GM12864 (cell line): Measurements from ENCODE around the gene ENDOV.

Source experiments
- DNase-seq: peaks from one replicate; pipeline ENCODE4 v3.0.0-alpha.2; 2011; ENCODE audit warnings: low read depth
- H3K4me3 ChIP-seq: 2 replicates; pipeline ENCODE4 v1.5.1; 2011; ENCODE audit warnings: mild to moderate bottlenecking, low read depth, low read length, control low read depth
- TF ChIP-seq, protein P1 (sequence below): IDR thresholded peaks from 2 replicates; pipeline ENCODE4 v1.5.1; 2011; ENCODE audit warnings: low read depth, mild to moderate bottlenecking, moderate library complexity, low read length, control low read depth, inconsistent platforms; ENCODE audit errors: missing control alignments

The ENDOV gene

GRCh38 chr17:80468781-80469493 lies 54.0 kb downstream of the ENDOV start:
- TF ChIP-seq, protein P1, sequence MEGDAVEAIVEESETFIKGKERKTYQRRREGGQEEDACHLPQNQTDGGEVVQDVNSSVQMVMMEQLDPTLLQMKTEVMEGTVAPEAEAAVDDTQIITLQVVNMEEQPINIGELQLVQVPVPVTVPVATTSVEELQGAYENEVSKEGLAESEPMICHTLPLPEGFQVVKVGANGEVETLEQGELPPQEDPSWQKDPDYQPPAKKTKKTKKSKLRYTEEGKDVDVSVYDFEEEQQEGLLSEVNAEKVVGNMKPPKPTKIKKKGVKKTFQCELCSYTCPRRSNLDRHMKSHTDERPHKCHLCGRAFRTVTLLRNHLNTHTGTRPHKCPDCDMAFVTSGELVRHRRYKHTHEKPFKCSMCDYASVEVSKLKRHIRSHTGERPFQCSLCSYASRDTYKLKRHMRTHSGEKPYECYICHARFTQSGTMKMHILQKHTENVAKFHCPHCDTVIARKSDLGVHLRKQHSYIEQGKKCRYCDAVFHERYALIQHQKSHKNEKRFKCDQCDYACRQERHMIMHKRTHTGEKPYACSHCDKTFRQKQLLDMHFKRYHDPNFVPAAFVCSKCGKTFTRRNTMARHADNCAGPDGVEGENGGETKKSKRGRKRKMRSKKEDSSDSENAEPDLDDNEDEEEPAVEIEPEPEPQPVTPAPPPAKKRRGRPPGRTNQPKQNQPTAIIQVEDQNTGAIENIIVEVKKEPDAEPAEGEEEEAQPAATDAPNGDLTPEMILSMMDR = no peak
- no peak for DNase-seq
- H3K4me3 ChIP-seq = no peak overlapping the region

- no peak for DNase-seq
- H3K4me3 ChIP-seq = no peak overlapping the region
- TF ChIP-seq, protein P1 = no peak
Measured at GRCh38 chr17:80469667-80470066, 54.7 kb downstream of the ENDOV start.

DNA sequence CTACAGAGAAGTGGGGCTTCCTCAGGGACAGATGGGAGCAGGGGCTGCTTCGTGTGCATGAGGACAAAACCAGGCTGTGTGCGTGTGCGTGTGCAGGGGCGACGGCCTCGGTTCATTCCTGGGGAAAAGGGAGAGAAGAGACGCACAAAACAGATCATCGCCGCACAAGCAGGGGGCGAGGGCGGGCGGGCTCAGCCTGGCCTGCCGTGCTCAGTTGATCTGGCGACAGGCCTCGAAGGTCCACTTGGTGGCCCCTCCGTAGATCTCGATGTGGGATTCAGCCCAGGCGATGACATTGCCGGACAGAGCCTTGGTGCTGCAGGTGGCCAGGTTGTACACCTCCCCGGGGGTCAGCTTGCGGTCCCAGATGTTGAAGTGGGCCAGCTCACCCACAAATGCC lies 55.6 kb downstream of the ENDOV start:
- TF ChIP-seq, protein P1 = no peak
- DNase-seq = no peak
- H3K4me3 ChIP-seq = no peak overlapping the region

DNA sequence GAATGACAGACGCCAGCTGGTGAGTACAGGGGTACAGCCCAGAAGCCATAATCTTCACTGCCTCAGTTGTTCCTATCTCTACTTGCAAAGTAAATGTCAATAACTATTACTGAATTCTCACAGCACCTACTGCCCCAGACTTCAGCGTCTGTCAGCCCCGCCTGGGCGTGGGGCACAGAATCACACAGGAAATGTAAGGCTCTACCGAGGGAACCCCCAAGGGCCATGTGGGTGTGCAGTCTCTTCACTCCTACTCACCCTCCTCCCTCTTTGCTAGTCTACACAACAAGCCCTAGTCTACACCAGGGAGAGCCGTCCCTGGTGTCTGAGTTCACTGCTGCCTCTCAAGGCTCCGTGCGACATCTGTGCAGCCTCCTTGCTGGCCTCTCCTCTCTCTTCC lies 57.0 kb downstream of the ENDOV start:
- no peak for DNase-seq
- TF ChIP-seq, protein P1 = no peak
- no peak overlapping the region for H3K4me3 ChIP-seq

GRCh38 chr17:80472996-80473395 lies 58.0 kb downstream of the ENDOV start:
- no peak for DNase-seq
- TF ChIP-seq, protein P1 = no peak
- no peak overlapping the region for H3K4me3 ChIP-seq

DNA sequence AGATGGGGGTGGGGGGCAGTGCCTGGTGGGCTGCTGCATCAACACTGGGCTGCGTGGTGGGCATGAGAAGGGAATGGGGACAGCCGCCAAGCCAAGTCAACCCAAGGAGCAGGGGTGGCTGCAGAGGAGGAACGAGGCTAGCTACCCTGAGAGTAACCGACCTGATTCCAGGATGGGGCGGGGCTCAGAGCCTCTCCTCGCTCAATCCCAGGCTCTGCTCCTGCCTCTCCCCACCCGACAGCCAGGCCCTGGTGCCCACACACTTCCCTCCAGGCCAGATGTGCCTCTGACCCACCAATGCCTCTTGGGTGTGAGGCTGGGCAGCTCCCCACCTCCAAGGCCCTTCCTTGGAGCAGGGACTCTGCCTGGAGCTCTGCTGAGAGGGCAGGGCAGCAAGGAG lies 58.7 kb downstream of the ENDOV start:
- no peak overlapping the region for H3K4me3 ChIP-seq
- TF ChIP-seq, protein P1 = no peak
- DNase-seq = no peak
